GM18520 (cell line): ENCODE results near the gene LZTR1.
"Not testable (repeated sequence)": the region's sequence is repeated elsewhere in the genome, so short reads cannot be mapped to it uniquely, and the experiment has no call there.

Experiments
- ATAC-seq: cut with Tn5 transposase; IDR thresholded peaks from one replicate; pipeline ENCODE4 v1.9.1; 2021; ENCODE audit not compliant: unreplicated experiment

The LZTR1 gene

GRCh38 chr22:20965104-20965887 lies 16.8 kb upstream of the LZTR1 start:
- no peak for ATAC-seq

GRCh38 chr22:20965888-20966855 lies 15.9 kb upstream of the LZTR1 start:
- no peak for ATAC-seq

- no peak for ATAC-seq
These were observed 15.0 kb upstream of the LZTR1 start, which contains the start of gene AIFM3 for GRCh38 chr22:20966883-20967696. AIFM3 (plus strand) TSS chr22:20967255; CDS start chr22:20967945, 690 bp downstream.

- no peak for ATAC-seq
These were observed 14.3 kb upstream of the LZTR1 start for GRCh38 chr22:20967697-20968211.

- no peak for ATAC-seq
These were observed 13.7 kb upstream of the LZTR1 start for GRCh38 chr22:20968281-20968977.

GRCh38 chr22:20970939-20971657 lies 11.0 kb upstream of the LZTR1 start:
- ATAC-seq = no peak

- ATAC-seq = not testable (repeated sequence)
These were observed 9.9 kb upstream of the LZTR1 start for GRCh38 chr22:20972014-20972694.

- no peak for ATAC-seq
These were observed 9.0 kb upstream of the LZTR1 start for GRCh38 chr22:20972933-20973577.

- ATAC-seq = no peak
These were observed 8.3 kb upstream of the LZTR1 start for GRCh38 chr22:20973634-20974286.

GRCh38 chr22:20974336-20974955 lies 7.7 kb upstream of the LZTR1 start:
- no peak for ATAC-seq

GRCh38 chr22:20975541-20976290 lies 6.4 kb upstream of the LZTR1 start:
- ATAC-seq = no peak

GRCh38 chr22:20976291-20976877 lies 5.7 kb upstream of the LZTR1 start:
- no peak for ATAC-seq

GRCh38 chr22:20977019-20977418 lies 5.1 kb upstream of the LZTR1 start:
- ATAC-seq = no peak

GRCh38 chr22:20977516-20978170 lies 4.5 kb upstream of the LZTR1 start:
- ATAC-seq = no peak

GRCh38 chr22:20978419-20978818 lies 3.7 kb upstream of the LZTR1 start:
- ATAC-seq = no peak
